Measurements from ENCODE around the gene DCTD. TPM values are rescaled to one million over a fixed set of nuclear protein-coding genes. Genes with fewer than 3 reads are reported as not detected.
A peak's percentile ranks its signal among the peaks of the same experiment; 100 is the strongest.

Gene DCTD
- total RNA-seq, 1 experiment from 2014 or later, result 100 TPM

DNA sequence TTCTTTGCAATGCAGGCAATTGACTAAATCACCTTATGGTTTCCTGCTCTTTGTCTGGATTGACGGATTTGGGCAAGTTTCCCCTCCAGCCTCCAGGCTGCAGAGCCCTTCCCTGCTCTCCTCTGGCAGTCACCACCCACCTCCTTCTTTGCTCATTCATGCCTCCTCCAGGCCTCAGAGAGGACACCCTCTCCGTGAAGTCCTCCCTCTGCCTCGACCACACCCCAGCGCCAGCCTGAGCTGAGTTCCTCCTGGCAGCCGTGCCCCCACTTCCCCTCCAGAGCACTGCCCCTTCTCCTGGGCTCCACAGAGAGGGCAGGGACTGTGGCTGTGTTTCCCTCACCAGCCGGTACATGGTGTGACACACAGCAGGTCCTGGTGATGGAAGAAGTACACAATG is 53.7 kb downstream of the DCTD start:
- no peak overlapping the region for H3K56ac ChIP-seq (ENCODE audit: insufficient read length, low read depth, low read length)
- no peak overlapping the region for H2BK120ac ChIP-seq (ENCODE audit: low read depth, low read length, poor library complexity, severe bottlenecking)
- no peak overlapping the region for H2BK20ac ChIP-seq (ENCODE audit: low read depth, low read length, poor library complexity, severe bottlenecking)
- H3K4ac ChIP-seq (ENCODE audit: low read depth, low read length), result no peak overlapping the region
- H3K4me2 ChIP-seq (ENCODE audit: insufficient read depth, insufficient read length, low read length), result no peak overlapping the region
- H3K9me3 Mint-ChIP-seq, result peaks cover 0 to 2% of the 10 kb centered on the region in 2 experiments; a peak in 1 of 5 replicates
- H4K5ac ChIP-seq (ENCODE audit: insufficient read length, low read depth, low read length), result no peak overlapping the region
- no peak overlapping the region for H2BK12ac ChIP-seq (ENCODE audit: insufficient read length, low read depth, low read length)
- H4K8ac ChIP-seq (replicated peaks; ENCODE audit: insufficient read length, low read depth, low read length), result no peak overlapping the region
- no peak overlapping the region for H2BK5ac ChIP-seq (ENCODE audit: insufficient read length, low read length)
- no peak overlapping the region for H3K23ac ChIP-seq (ENCODE audit: insufficient read length, low read depth, low read length)
- H3K27ac ChIP-seq (ENCODE audit: insufficient read length, low read depth, low read length), result no peak overlapping the region
- peaks cover 4% of the 10 kb centered on the region for H3K23me2 ChIP-seq (ENCODE audit: insufficient read length, low read depth, low read length, poor library complexity, severe bottlenecking)
- H3K79me1 ChIP-seq (ENCODE audit: insufficient read depth, low read depth, low read length, poor library complexity, severe bottlenecking), result no peaks in the 10 kb centered on the region
- WGBS (ENCODE audit: extremely low coverage, insufficient read length, low lambda C conversion rate), result no CpG with 5 or more reads among the region's 6 CpGs
- H2AK5ac ChIP-seq (ENCODE audit: insufficient read length, low read length), result no peak overlapping the region
- H3K14ac ChIP-seq (ENCODE audit: insufficient read depth, low read length), result no peak overlapping the region
- H3K9me3 ChIP-seq (ENCODE audit: control insufficient read depth, low read depth, low read length), result no peaks in the 10 kb centered on the region
- no peaks in the 10 kb centered on the region for H4K20me1 ChIP-seq (ENCODE audit: control insufficient read depth, insufficient read depth, insufficient read length)
- H3K4me3 Mint-ChIP-seq, result no peak overlapping the region
- H3K4me1 Mint-ChIP-seq, result peaks cover 40 to 41% of the 10 kb centered on the region in 2 experiments
- H3K36me3 Mint-ChIP-seq (ENCODE audit: insufficient read depth in 1 of 3, low read depth in 3 of 3), result no peaks in the 10 kb centered on the region; a peak in 1 of 7 replicates
- H3K9ac ChIP-seq (ENCODE audit: extremely low read depth, insufficient read length, low read length), result no peak overlapping the region
- 0 out of 7 replicates have a peak overlapping the region, but pooled peaks of 1 of the 3 experiments have one; percentile 18 for H3K27ac Mint-ChIP-seq
- H2BK15ac ChIP-seq (ENCODE audit: low read depth, low read length), result no peak overlapping the region
- H3K27me3 Mint-ChIP-seq (ENCODE audit: low read depth), result peaks cover 4% of the 10 kb centered on the region
- H3K79me2 ChIP-seq (ENCODE audit: insufficient read depth, low read length), result no peaks in the 10 kb centered on the region
- H3K18ac ChIP-seq (ENCODE audit: insufficient read length, low read depth, low read length), result no peak overlapping the region
- H3T11ph ChIP-seq (ENCODE audit: low read length), result no peak overlapping the region
- no peaks in the 10 kb centered on the region; the same call in 1 of the 2 replicates for H3K4me1 ChIP-seq (ENCODE audit: insufficient read depth, low read length)
- TF ChIP-seq, protein P1, sequence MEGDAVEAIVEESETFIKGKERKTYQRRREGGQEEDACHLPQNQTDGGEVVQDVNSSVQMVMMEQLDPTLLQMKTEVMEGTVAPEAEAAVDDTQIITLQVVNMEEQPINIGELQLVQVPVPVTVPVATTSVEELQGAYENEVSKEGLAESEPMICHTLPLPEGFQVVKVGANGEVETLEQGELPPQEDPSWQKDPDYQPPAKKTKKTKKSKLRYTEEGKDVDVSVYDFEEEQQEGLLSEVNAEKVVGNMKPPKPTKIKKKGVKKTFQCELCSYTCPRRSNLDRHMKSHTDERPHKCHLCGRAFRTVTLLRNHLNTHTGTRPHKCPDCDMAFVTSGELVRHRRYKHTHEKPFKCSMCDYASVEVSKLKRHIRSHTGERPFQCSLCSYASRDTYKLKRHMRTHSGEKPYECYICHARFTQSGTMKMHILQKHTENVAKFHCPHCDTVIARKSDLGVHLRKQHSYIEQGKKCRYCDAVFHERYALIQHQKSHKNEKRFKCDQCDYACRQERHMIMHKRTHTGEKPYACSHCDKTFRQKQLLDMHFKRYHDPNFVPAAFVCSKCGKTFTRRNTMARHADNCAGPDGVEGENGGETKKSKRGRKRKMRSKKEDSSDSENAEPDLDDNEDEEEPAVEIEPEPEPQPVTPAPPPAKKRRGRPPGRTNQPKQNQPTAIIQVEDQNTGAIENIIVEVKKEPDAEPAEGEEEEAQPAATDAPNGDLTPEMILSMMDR (conservative IDR thresholded peaks at IDR 0.05), result no peak
- H2AFZ ChIP-seq (ENCODE audit: low read length), result no peak overlapping the region
- no peak overlapping the region for H4K91ac ChIP-seq (ENCODE audit: insufficient read length, low read depth, low read length)
- peak; percentile 49 for DNase-seq
- H3K27me3 ChIP-seq (ENCODE audit: insufficient read depth, low read length), result no peaks in the 10 kb centered on the region
